Activated B cell treated with CpG ODN at 0.5 μM for 24 hours (primary cell): ENCODE measurements around the gene RAB7A. TPM values are rescaled to one million over a fixed set of nuclear protein-coding genes. Genes with fewer than 3 reads are reported as not detected.

Experiments
- ATAC-seq: fragments of 200-7000 bp; cut with Tn5 transposase; one replicate; pipeline ENCODE4 v1.10.0; 2021; ENCODE audit warnings: low read depth, mild to moderate bottlenecking, moderate library complexity
- CTCF ChIA-PET: fragments of 350-600 bp; sonication (Branson Sonifier 250); formaldehyde crosslinking; loops from one replicate; lab custom pipeline; 2021; ENCODE audit warnings: antibody characterized with exemption; lab: Charles Lee
- POLR2A ChIA-PET: fragments of 350-600 bp; sonication (Branson Sonifier 250); formaldehyde crosslinking; loops from one replicate; lab custom pipeline; 2021; ENCODE audit warnings: antibody characterized with exemption; lab: Charles Lee
- DNase-seq: peaks from one replicate; pipeline ENCODE4 v3.0.0; 2022
- H3K27ac Mint-ChIP-seq: one replicate; pipeline ENCODE4 v1.8.0; 2020; ENCODE audit warnings: mixed read lengths
- H3K27me3 Mint-ChIP-seq: one replicate; pipeline ENCODE4 v1.8.0; 2021; ENCODE audit warnings: mixed read lengths
- H3K36me3 Mint-ChIP-seq: one replicate; pipeline ENCODE4 v1.8.0; 2021; ENCODE audit warnings: low read depth, mixed read lengths
- H3K4me1 Mint-ChIP-seq: one replicate; pipeline ENCODE4 v1.8.0; 2021; ENCODE audit warnings: mixed read lengths
- H3K4me3 Mint-ChIP-seq: one replicate; pipeline ENCODE4 v1.8.0; 2020; ENCODE audit warnings: mild to moderate bottlenecking, mixed read lengths
- H3K9me3 Mint-ChIP-seq: one replicate; pipeline ENCODE4 v1.8.0; 2020; ENCODE audit warnings: mixed read lengths
- CTCF ChIP-seq: fragments of 200-600 bp; IDR thresholded peaks from one replicate; pipeline ENCODE4 v1.8.0; 2022; ENCODE audit warnings: antibody characterized with exemption, mild to moderate bottlenecking
- intact Hi-C: fragments of 100-400 bp; cut with micrococcal nuclease; formaldehyde crosslinking; loops from one replicate; pipeline ENCODE4 v1.15.1; 2024
- total RNA-seq: library from RNA; stranded (reverse); gene quantifications from 2 replicates; pipeline ENCODE4 v1.2.3, GENCODE V29; 2022

Gene RAB7A
- total RNA-seq, 1 donor from 2014 or later: 169 TPM

DNA sequence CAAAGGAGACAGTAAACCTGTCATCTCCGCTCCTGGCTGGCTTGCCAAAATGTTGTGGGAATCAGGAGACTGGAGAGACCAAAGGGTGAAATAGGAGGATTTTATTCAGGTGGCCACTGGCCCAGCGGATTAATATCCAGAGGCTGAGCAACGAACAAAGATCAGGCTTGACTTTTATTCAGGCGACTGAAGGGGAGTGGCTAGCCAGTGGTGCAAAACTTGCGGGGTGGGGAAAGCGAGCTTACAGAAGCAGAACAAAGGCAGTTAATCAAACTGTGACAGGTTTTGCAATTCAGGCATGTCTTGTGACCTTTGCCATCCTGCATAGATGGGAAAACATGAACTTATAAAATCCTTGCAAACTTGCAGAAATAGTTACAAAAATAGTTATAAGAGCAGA lies 133.6 kb downstream of the RAB7A start:
- intact Hi-C loops: no loop called here
- ChIA-PET CTCF (no interaction called here), POLR2A (no interaction called here)
- DNase-seq (no peak), ATAC-seq (no peak)
- Mint-ChIP-seq H3K9me3 (peaks cover 32% of the 10 kb centered on the region), H3K27me3 (no peaks in the 10 kb centered on the region), H3K36me3 (peaks cover 4% of the 10 kb centered on the region), H3K4me1 (no peaks in the 10 kb centered on the region), H3K4me3 (no peak overlapping the region), H3K27ac (no peak overlapping the region)
- TF ChIP-seq CTCF: no peak

DNA sequence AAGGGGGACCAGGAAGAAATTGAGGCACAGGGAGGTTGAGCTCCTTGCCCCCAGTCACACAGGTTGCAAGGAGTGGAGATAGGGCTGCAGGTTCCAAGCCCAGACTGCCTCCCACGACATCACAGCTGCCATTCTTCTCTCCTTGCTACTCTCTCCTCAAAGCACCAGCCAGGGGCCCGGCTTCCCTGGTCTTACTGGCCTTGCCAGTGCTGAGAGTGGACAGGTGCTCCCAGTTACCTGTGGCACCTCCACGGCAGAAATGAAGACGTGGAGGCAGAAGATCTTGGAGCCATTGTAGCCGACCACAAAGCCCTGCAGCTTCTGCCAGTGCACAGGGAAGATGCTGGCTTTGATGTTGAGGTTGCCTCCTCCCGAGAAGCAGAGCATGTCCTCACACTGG lies 135.5 kb downstream of the RAB7A start:
- Mint-ChIP-seq H3K27me3 (no peaks in the 10 kb centered on the region), H3K36me3 (peaks cover 4% of the 10 kb centered on the region), H3K4me3 (no peak overlapping the region), H3K9me3 (peaks cover 26% of the 10 kb centered on the region), H3K27ac (no peak overlapping the region), H3K4me1 (no peaks in the 10 kb centered on the region)
- DNase-seq (no peak), ATAC-seq (no peak)
- CTCF ChIA-PET: no interaction called here
- POLR2A ChIA-PET: no interaction called here
- intact Hi-C loops: no loop called here
- no peak for TF ChIP-seq CTCF

- POLR2A ChIA-PET: no interaction called here
- intact Hi-C loops: no loop called here
- DNase-seq: no peak
- H3K36me3 Mint-ChIP-seq: peaks cover 2% of the 10 kb centered on the region
- ATAC-seq: no peak
- no peaks in the 10 kb centered on the region for H3K27me3 Mint-ChIP-seq
- peaks cover 13% of the 10 kb centered on the region for H3K9me3 Mint-ChIP-seq
- CTCF ChIA-PET: no interaction called here
- no peak for TF ChIP-seq CTCF
- H3K4me3 Mint-ChIP-seq: no peak overlapping the region
- no peak overlapping the region for H3K27ac Mint-ChIP-seq
- no peaks in the 10 kb centered on the region for H3K4me1 Mint-ChIP-seq
Observed at GRCh38 chr3:128863560-128863959, 137.6 kb downstream of the RAB7A start.

Other genes starting within 250 kb of the RAB7A start
- gene GATA2, start 233.0 kb upstream of the RAB7A start, total RNA-seq: not detected in 2 replicates
- 93.4 and 95.2 TPM in 2 replicates for gene RPN1, start 75.4 kb upstream of the RAB7A start, total RNA-seq
- gene ACAD9, start 153.4 kb downstream of the RAB7A start, total RNA-seq: 52.5 and 57.3 TPM in 2 replicates